Skin of body (tissue), 2 donors: ENCODE measurements around the gene COQ3. TPM values are rescaled to one million over a fixed set of nuclear protein-coding genes. Genes with fewer than 3 reads are reported as not detected.

Source experiments
- DNase-seq: peaks from one replicate; lab custom pipeline; 2025; lab: John Stamatoyannopoulos, UW
- total RNA-seq: library from RNA; depleted of rRNA; stranded (reverse); fragments of >200 nt; gene quantifications from one replicate; pipeline ENCODE4 v1.2.3, GENCODE V29; 2014

Gene COQ3
- total RNA-seq, 1 donor from 2014 or later = 3.8 TPM

GRCh38 chr6:99334526-99335127 is 59.4 kb downstream of the COQ3 start:
- no peak for DNase-seq

- DNase-seq = no peak
Measured at GRCh38 chr6:99333068-99333467, 60.9 kb downstream of the COQ3 start.

- no peak for DNase-seq
Measured at GRCh38 chr6:99331531-99331930, 62.5 kb downstream of the COQ3 start.

GRCh38 chr6:99330159-99330558 is 63.8 kb downstream of the COQ3 start:
- DNase-seq = no peak

- no peak for DNase-seq
Measured at GRCh38 chr6:99324996-99325395, 69.0 kb downstream of the COQ3 start.

Other genes with a start within 250 kb of the COQ3 start
- 2.0 TPM for gene FAXC, start 44.5 kb downstream of the COQ3 start, total RNA-seq
- gene PNISR, start 31.1 kb upstream of the COQ3 start, total RNA-seq = 156 TPM
- gene USP45, start 121.2 kb upstream of the COQ3 start, total RNA-seq = 18.9 TPM
- gene CCNC, start 174.5 kb upstream of the COQ3 start, total RNA-seq = 67.6 TPM
- gene PRDM13, start 212.6 kb upstream of the COQ3 start, total RNA-seq = not detected